GM18511 (cell line): ENCODE data around the gene SPECC1L.
"Not testable (repeated sequence)": the region's sequence is repeated elsewhere in the genome, so short reads cannot be mapped to it uniquely, and the experiment has no call there.

Experiments
- ATAC-seq: cut with Tn5 transposase; IDR thresholded peaks from one replicate; pipeline ENCODE4 v1.9.1; 2021; ENCODE audit warnings: mild to moderate bottlenecking, moderate library complexity; ENCODE audit not compliant: unreplicated experiment

SPECC1L gene

GRCh38 chr22:24285245-24285644 is 14.6 kb downstream of the SPECC1L start:
- ATAC-seq = no peak

GRCh38 chr22:24287212-24287611 is 16.6 kb downstream of the SPECC1L start:
- not testable (repeated sequence) for ATAC-seq

- not testable (repeated sequence) for ATAC-seq
Observed at GRCh38 chr22:24287801-24288200, 17.2 kb downstream of the SPECC1L start.

- ATAC-seq = no peak
Observed at GRCh38 chr22:24289114-24289513, 18.5 kb downstream of the SPECC1L start.

GRCh38 chr22:24289741-24290163 is 19.1 kb downstream of the SPECC1L start:
- ATAC-seq = no peak

- ATAC-seq = no peak
Observed at GRCh38 chr22:24290459-24290858, 19.8 kb downstream of the SPECC1L start.

GRCh38 chr22:24291515-24292201 is 21.0 kb downstream of the SPECC1L start:
- no peak for ATAC-seq

- not testable (repeated sequence) for ATAC-seq
Observed at GRCh38 chr22:24292202-24292830, 21.7 kb downstream of the SPECC1L start.

GRCh38 chr22:24294913-24295312 is 24.3 kb downstream of the SPECC1L start:
- ATAC-seq = not testable (repeated sequence)

- not testable (repeated sequence) for ATAC-seq
Observed at GRCh38 chr22:24298497-24299155, 28.0 kb downstream of the SPECC1L start.

GRCh38 chr22:24300522-24300921 is 29.9 kb downstream of the SPECC1L start:
- not testable (repeated sequence) for ATAC-seq

GRCh38 chr22:24302591-24302990 is 32.0 kb downstream of the SPECC1L start:
- no peak for ATAC-seq

GRCh38 chr22:24303007-24303406 is 32.4 kb downstream of the SPECC1L start:
- ATAC-seq = no peak

GRCh38 chr22:24304062-24304675 is 33.5 kb downstream of the SPECC1L start:
- no peak for ATAC-seq

GRCh38 chr22:24305260-24305692 is 34.6 kb downstream of the SPECC1L start:
- no peak for ATAC-seq

GRCh38 chr22:24310969-24311368 is 40.3 kb downstream of the SPECC1L start:
- no peak for ATAC-seq

GRCh38 chr22:24315367-24315966 is 44.8 kb downstream of the SPECC1L start:
- no peak for ATAC-seq

GRCh38 chr22:24316264-24316663 is 45.6 kb downstream of the SPECC1L start:
- ATAC-seq = not testable (repeated sequence)

GRCh38 chr22:24317511-24317910 is 46.9 kb downstream of the SPECC1L start:
- ATAC-seq = not testable (repeated sequence)

- no peak for ATAC-seq
Observed at GRCh38 chr22:24319451-24319850, 48.8 kb downstream of the SPECC1L start.

GRCh38 chr22:24321999-24322398 is 51.4 kb downstream of the SPECC1L start:
- no peak for ATAC-seq
